GM12892 (cell line): ENCODE results near the gene NPFF.

Experiments
- POLR2A ChIP-seq: IDR thresholded peaks from 2 replicates; pipeline ENCODE4 v1.6.1; 2011; ENCODE audit warnings: low read depth, low read length, control low read depth
- TAF1 ChIP-seq: IDR thresholded peaks from 2 replicates; pipeline ENCODE4 v1.6.1; 2011; ENCODE audit warnings: low read depth, mild to moderate bottlenecking, control low read depth, low read length, borderline replicate concordance

DNA sequence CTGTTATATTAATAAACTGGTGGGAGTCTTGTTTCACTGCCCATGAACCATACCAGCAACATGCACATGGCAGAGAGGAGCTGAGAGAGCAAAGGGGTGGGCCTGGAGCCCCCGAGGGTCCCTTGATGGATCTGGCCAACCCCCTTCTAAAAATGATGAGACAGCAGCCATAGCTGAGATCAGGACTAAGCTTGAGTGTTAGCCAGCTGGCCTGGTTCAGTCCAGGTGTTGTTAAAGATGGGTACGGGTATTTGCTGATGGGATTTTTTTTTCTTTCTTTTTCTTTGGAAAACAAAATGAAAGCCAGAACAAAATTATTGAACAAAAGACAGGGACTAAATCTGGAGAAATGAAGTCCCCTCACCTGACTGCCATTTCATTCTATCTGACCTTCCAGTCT lies 39.4 kb downstream of the NPFF start:
- no peak for TF ChIP-seq TAF1
- no peak for TF ChIP-seq POLR2A
